Fibroblast of the aortic adventitia (primary cell): ENCODE results near the gene GCK. TPM values are rescaled to one million over a fixed set of nuclear protein-coding genes. Genes with fewer than 3 reads are reported as not detected.
"Not testable (repeated sequence)": the region's sequence is repeated elsewhere in the genome, so short reads cannot be mapped to it uniquely, and the experiment has no call there.

Experiments
- DNase-seq: peaks from one replicate; pipeline ENCODE4 v3.0.0-alpha.2; 2010; ENCODE audit warnings: low read depth
- H3K4me3 ChIP-seq: 2 replicates; pipeline ENCODE4 v1.5.1; 2011; ENCODE audit warnings: low read depth, mild to moderate bottlenecking, control low read depth, low read length, moderate library complexity
- CTCF ChIP-seq: IDR thresholded peaks from 2 replicates; pipeline ENCODE4 v1.5.1; 2011; ENCODE audit warnings: mild to moderate bottlenecking, low read length, control low read depth, inconsistent platforms; ENCODE audit not compliant: insufficient read depth
- total RNA-seq: library from RNA; depleted of rRNA; stranded (reverse); fragments of >200 nt; gene quantifications from 2 replicates; pipeline ENCODE4 v1.2.3, GENCODE V29; 2012; ENCODE audit warnings: low replicate concordance

The GCK gene
- total RNA-seq, 1 donor, result 0.36 TPM

GRCh38 chr7:44183386-44183785 lies 5.9 kb downstream of the GCK start:
- no peak for DNase-seq
- no peak for TF ChIP-seq CTCF
- no peak overlapping the region for H3K4me3 ChIP-seq

- DNase-seq, result no peak
- no peak overlapping the region for H3K4me3 ChIP-seq
- no peak for TF ChIP-seq CTCF
These were observed 6.4 kb downstream of the GCK start for GRCh38 chr7:44182827-44183226.

- TF ChIP-seq CTCF, result no peak
- no peak for DNase-seq
- no peak overlapping the region for H3K4me3 ChIP-seq
These were observed 8.6 kb downstream of the GCK start for GRCh38 chr7:44180631-44181030.

- peak; percentile 44 for DNase-seq
- TF ChIP-seq CTCF, result no peak
- no peak overlapping the region for H3K4me3 ChIP-seq
These were observed 11.6 kb downstream of the GCK start for GRCh38 chr7:44177570-44178131.

- no peak overlapping the region for H3K4me3 ChIP-seq
- TF ChIP-seq CTCF, result no peak
- no peak for DNase-seq
These were observed 12.8 kb downstream of the GCK start for GRCh38 chr7:44176486-44176885.

GRCh38 chr7:44175730-44176129 lies 13.5 kb downstream of the GCK start:
- no peak for TF ChIP-seq CTCF
- DNase-seq, result no peak
- H3K4me3 ChIP-seq, result no peak overlapping the region

- H3K4me3 ChIP-seq, DNase-seq: not testable (repeated sequence)
These were observed 14.6 kb downstream of the GCK start for GRCh38 chr7:44174694-44174948.
